Neural cell (in vitro differentiated cells): ENCODE data around the gene PLN.

ENCODE experiments used
- CTCF ChIP-seq: fragments of 450-650 bp; IDR thresholded peaks from 2 replicates; pipeline ENCODE4 v1.5.1; 2014; ENCODE audit warnings: antibody characterized with exemption, mild to moderate bottlenecking, moderate library complexity; ENCODE audit not compliant: poor library complexity, severe bottlenecking
- EP300 ChIP-seq: fragments of 450-650 bp; conservative IDR thresholded peaks from 2 replicates; pipeline ENCODE4 v1.6.1; 2014; ENCODE audit warnings: antibody characterized with exemption, mild to moderate bottlenecking, moderate library complexity; ENCODE audit not compliant: poor library complexity, severe bottlenecking
- EZH2 ChIP-seq: fragments of 200-600, 300-800 bp; shearing (Covaris generic), sonication (generic); IDR thresholded peaks from 2 replicates; pipeline ENCODE4 v1.6.1; 2014; ENCODE audit warnings: antibody characterized with exemption, low read length, borderline replicate concordance, mild to moderate bottlenecking; ENCODE audit not compliant: insufficient read depth, poor library complexity, severe bottlenecking
- POLR2AphosphoS5 ChIP-seq: IDR thresholded peaks from 2 replicates; pipeline ENCODE4 v1.6.1; 2012
- RAD21 ChIP-seq: fragments of 450-650 bp; conservative IDR thresholded peaks from 2 replicates; pipeline ENCODE4 v1.6.1; 2014; ENCODE audit warnings: antibody characterized with exemption, mild to moderate bottlenecking, moderate library complexity
- TAF1 ChIP-seq: IDR thresholded peaks from 2 replicates; pipeline ENCODE4 v1.6.1; 2012; ENCODE audit warnings: low read depth

- TF ChIP-seq CTCF (no peak), EZH2 (no peak), EP300 (no peak), TAF1 (no peak), POLR2AphosphoS5 (no peak), RAD21 (no peak)
These were observed 43.5 kb upstream of the PLN start for GRCh38 chr6:118504611-118505010.
